Right cardiac atrium (tissue), 5 donors: ENCODE results near the gene BTRC. TPM values are rescaled to one million over a fixed set of nuclear protein-coding genes. Genes with fewer than 3 reads are reported as not detected.
"Not testable (repeated sequence)": the region's sequence is repeated elsewhere in the genome, so short reads cannot be mapped to it uniquely, and the experiment has no call there.

ENCODE experiments used
- ATAC-seq, 2 donors: fragments of 200-7000 bp; cut with Tn5 transposase; one replicate each; pipeline versions ENCODE4 v1.8.0 to v1.9.1; 2020; ENCODE audit warnings: moderate library complexity in 2 of 2, mild to moderate bottlenecking in 1 of 2
- DNase-seq, 3 donors: peaks; one replicate each; pipeline ENCODE4 v3.0.0-alpha.2; 2020
- H3K27ac ChIP-seq: one replicate; pipeline ENCODE4 v1.5.1; 2013; ENCODE audit warnings: mild to moderate bottlenecking, low read length, control low read depth, moderate library complexity
- H3K27me3 ChIP-seq: one replicate; pipeline ENCODE4 v1.6.1; 2013; ENCODE audit not compliant: control insufficient read depth, insufficient read depth
- H3K4me1 ChIP-seq: one replicate; pipeline ENCODE4 v1.6.1; 2013; ENCODE audit warnings: low read length; ENCODE audit not compliant: control insufficient read depth, insufficient read depth
- H3K4me3 ChIP-seq: one replicate; pipeline ENCODE4 v1.5.1; 2013; ENCODE audit warnings: low read length, control low read depth
- H3K9me3 ChIP-seq: one replicate; pipeline ENCODE4 v1.6.1; 2013; ENCODE audit warnings: low read length; ENCODE audit not compliant: control insufficient read depth
- WGBS: extraction: QIAGEN DNeasy Blood & Tissue Kit; methylation state at CpG from one replicate; pipeline ENCODE4 v1.1.7; 2013; 5-methylcytosine and 5-hydroxymethylcytosine counted together
- intact Hi-C, 4 donors: fragments of 100-400 bp; cut with DNase I; formaldehyde crosslinking; loops; one replicate each; pipeline versions ENCODE4 v1.11.0 to v1.14.0; 2022 to 2023
- polyA plus RNA-seq: library from polyadenylated mRNA; stranded (reverse); fragments of 200-250 nt; gene quantifications from one replicate; pipeline ENCODE4 v1.2.3, GENCODE V29; 2013
- total RNA-seq, 4 donors: library from RNA; stranded (reverse); fragmentation: NEBNext Ultra II Directional; extraction: Animal tissue kit (Norgen Biotek cat#: 25700); gene quantifications; one replicate each; pipeline ENCODE4 v1.2.1, GENCODE V29; 2021
- donor health status: healthy with polysubstance abuse.
- donor health status: DM: no; HTN: yes; CAD: no.
- donor health status: DM: no; HTN: no; CAD: no.
- donor health status: DM: no; HTN: yes; CAD: no; lungs with severe emphysema.
- donor health status: DM: yes; HTN: yes; CAD: no.

The BTRC gene
- total and polyA plus RNA-seq, 5 donors = 11.5 to 35.3 (median 30.5) TPM

DNA sequence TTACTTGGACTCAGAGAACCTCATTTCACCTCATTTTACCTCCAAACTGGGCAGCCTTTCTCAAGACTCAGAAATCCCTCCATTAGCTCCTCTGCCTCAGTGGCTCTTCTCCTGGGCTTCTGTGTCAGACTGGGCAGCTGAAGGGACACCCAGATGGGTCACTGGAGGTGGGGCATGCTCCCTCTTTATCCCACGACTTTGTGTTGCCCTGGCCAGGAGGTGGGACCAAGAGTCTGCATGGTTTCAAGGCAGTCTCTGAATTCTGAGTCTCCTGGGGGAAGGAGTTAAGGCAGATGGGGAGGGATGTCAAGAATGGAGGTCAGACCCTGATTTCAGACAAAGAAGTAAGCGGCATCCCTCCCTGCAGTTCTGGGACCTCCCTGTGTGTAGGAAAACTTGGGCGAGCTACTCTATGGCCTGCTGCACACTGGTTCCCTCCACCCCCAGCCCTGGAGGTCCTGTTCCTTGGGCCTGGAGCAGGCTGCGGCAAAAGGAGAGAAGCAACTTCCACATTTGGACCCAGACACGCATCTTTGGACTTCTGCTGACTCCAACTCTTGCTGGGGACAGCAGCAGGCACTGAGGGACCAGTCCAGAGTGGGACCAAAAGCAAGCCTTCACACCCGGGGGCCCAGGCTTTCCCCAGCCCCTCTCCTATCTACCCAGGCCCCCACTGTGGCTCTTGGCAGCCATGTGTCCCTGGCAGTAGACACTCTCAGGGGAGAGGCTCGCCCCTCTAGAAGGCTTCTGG, 223.3 kb downstream of the BTRC start:
- 90% methylated on average over 7 of the region's 7 CpGs for WGBS
- intact Hi-C loops = loop anchor here in 2 of 4 donors (10.0 kb wide), 2 partner anchors 272 to 302 kb away; no protein-coding TSS in a partner anchor
- Histone ChIP-seq H3K9me3 (no peaks in the 10 kb centered on the region), H3K27ac (no peak overlapping the region), H3K4me3 (no peak overlapping the region), H3K27me3 (no peaks in the 10 kb centered on the region), H3K4me1 (no peaks in the 10 kb centered on the region)
- DNase-seq (peak in 1 of 3 donors; percentile 15), ATAC-seq (no peak)

DNA sequence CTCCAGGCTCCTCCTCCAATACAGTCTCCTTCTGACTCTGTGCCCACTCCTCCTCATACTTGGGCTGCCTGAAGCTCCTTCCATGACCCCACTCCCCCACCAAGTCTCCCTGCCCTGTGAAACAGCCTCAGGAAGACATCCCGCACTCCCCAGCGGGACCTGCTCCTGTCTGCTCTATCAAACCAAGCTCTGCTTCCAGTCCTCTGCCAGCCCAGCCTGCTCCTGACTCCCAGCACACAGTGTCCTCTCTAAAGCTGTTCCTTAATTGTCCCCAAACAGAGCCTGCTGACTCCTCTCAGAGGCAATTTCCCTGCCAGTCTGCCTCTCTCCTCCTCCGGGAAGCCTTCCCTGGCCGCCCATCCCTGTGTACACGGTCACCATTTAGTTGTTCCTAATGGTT, 224.2 kb downstream of the BTRC start:
- 91% methylated on average over 5 of the region's 5 CpGs for whole genome bisulfite sequencing
- Histone ChIP-seq H3K4me1 (no peaks in the 10 kb centered on the region), H3K9me3 (no peaks in the 10 kb centered on the region), H3K27me3 (no peaks in the 10 kb centered on the region), H3K27ac (no peak overlapping the region), H3K4me3 (no peak overlapping the region)
- intact Hi-C loops = loop anchor here in 2 of 4 donors (10.0 kb wide), 2 partner anchors 273 to 303 kb away; no protein-coding TSS in a partner anchor
- ATAC-seq = no peak
- DNase-seq = peak in 1 of 3 donors; percentile 12

DNA sequence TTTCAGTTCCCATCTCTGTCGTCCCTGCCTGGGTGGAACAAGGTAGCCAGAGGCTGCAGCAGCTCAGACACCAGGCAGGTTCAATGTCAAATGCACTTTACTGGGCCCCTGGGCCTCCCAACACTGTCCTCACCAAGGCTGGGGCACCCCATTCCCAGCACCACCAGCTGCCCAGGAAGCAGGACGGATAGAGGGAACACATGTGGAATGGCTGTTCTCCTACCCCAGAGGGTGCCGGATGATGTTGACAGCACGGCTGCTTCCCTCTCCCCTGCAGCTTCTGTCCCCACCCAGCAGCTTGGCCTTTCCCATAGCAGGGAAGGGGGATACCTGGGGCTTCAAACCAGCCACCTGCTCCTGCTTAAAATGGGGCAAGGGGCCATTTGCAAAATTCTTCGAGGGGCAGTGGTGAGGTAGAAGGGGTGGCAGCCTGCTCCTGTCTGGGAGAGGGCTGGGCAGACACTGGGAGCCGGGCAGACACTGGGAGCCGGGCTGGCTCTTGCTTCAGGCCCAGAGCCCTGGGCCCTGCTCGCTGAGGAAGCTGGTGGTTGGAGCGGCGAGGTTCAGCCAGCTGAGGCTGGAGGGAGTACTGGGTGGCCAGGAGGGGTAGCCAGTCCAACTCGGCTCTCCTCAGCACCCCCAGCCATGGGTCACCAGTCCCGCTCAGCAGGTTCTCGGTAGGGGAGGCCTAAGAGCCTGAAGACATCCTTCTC, 225.0 kb downstream of the BTRC start:
- Histone ChIP-seq H3K4me1 (no peaks in the 10 kb centered on the region), H3K9me3 (no peaks in the 10 kb centered on the region), H3K4me3 (no peak overlapping the region), H3K27me3 (no peaks in the 10 kb centered on the region), H3K27ac (no peak overlapping the region)
- intact Hi-C loops = loop anchor here in 2 of 4 donors (10.0 kb wide), 2 partner anchors 274 to 304 kb away; no protein-coding TSS in a partner anchor
- 93% methylated on average over 13 of the region's 13 CpGs for WGBS
- DNase-seq = peak in 1 of 3 donors; percentile 44
- no peak for ATAC-seq

DNA sequence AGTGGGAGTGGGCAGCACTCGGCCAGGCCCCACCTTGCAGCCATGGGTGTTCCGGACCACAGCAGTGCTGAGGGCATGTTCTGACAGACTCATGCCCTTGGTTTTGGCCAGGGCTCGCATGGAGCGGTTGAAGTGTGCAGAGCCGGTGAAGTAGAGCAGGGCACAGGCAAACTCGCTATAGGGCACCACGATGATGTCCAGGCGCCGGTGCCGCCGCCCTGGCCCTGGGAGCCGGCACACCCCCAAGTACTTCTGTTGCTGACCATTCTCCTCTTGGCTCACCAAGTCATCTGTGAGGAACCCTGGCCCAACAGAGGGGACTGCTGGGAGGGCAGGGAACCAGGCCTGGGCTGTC, 225.5 kb downstream of the BTRC start:
- WGBS = 98% methylated on average over 12 of the region's 12 CpGs
- intact Hi-C loops = loop anchor here in 2 of 4 donors (10.0 kb wide), 2 partner anchors 275 to 305 kb away; no protein-coding TSS in a partner anchor
- DNase-seq (peak in 1 of 3 donors; percentile 39), ATAC-seq (no peak)
- Histone ChIP-seq H3K4me3 (no peak overlapping the region), H3K27me3 (no peaks in the 10 kb centered on the region), H3K4me1 (no peaks in the 10 kb centered on the region), H3K9me3 (no peaks in the 10 kb centered on the region), H3K27ac (no peak overlapping the region)

DNA sequence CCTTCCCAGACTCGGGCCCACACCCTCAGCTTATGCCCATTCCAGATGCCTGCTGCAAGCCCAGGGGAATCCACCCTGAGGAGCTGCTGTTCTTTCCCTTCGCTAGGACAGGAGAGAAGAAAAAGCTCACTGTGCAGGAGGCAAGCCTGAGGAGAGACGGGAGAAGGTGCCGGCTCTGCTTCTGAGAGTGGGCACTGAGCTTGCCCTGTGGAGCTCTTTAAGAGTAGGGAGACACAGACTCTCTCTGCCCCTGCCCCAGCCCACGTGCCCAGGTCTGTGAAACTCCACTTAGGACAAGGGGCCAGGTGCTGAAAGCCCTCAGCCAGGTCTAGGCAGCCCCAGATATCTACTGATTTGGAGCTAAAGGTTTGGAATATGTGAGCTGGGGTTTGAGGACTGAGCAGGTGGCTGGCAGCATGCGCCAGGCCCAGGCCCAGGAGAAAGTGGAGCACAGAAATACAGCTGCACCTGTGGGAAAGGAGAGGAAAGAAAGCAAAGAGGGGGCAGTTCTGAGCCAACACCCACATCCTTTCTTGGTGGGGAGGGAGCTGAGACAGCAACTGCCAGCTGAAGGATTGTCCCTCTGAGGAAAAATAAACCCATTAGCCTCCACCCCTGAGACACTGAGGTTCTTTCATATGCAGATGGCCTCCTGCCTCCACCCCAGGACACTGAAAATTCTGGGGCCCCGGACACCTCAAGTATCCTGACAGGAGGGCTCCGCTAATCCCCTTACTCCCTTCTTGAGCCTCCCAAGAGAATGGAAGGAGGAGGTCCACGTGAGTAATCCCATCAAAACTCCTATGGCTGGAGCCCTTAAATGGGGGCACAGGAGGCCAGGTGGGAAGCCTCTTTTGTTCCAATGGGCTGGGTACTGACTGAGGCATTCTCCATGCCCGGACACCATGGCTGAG, 226.8 kb downstream of the BTRC start:
- H3K27me3 ChIP-seq = no peaks in the 10 kb centered on the region
- no peak overlapping the region for H3K4me3 ChIP-seq
- intact Hi-C loops = no loop called here
- H3K9me3 ChIP-seq = no peaks in the 10 kb centered on the region
- DNase-seq (peak in 1 of 3 donors; percentile 32), ATAC-seq (no peak)
- H3K4me1 ChIP-seq = no peaks in the 10 kb centered on the region
- H3K27ac ChIP-seq = no peak overlapping the region
- WGBS = 83% methylated on average over 10 of the region's 10 CpGs

DNA sequence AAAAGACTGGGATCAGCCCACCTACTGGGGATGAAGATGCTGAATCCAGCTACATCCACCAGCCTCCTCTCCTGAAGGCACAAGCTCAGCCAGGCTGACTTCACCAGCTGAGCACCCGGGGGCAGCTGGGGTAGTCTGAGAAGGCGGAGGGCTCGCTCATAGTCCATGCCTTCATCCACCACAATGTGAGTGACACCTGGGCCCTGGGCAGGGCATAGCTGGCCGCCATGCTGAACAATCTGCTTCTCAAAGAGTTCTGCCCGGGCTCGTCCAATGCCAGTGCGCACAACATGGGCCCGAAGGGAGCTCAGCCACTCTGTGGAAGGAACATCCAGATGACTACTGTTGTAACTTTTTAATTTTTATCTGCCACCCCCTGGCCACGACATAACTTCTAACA, 231.9 kb downstream of the BTRC start:
- DNase-seq (peak in 1 of 3 donors; percentile 11), ATAC-seq (no peak)
- no peaks in the 10 kb centered on the region for H3K9me3 ChIP-seq
- H3K27me3 ChIP-seq = no peaks in the 10 kb centered on the region
- intact Hi-C loops = no loop called here
- no peak overlapping the region for H3K4me3 ChIP-seq
- H3K4me1 ChIP-seq = peaks cover 4% of the 10 kb centered on the region
- 97% methylated on average over 9 of the region's 9 CpGs for WGBS
- no peak overlapping the region for H3K27ac ChIP-seq

DNA sequence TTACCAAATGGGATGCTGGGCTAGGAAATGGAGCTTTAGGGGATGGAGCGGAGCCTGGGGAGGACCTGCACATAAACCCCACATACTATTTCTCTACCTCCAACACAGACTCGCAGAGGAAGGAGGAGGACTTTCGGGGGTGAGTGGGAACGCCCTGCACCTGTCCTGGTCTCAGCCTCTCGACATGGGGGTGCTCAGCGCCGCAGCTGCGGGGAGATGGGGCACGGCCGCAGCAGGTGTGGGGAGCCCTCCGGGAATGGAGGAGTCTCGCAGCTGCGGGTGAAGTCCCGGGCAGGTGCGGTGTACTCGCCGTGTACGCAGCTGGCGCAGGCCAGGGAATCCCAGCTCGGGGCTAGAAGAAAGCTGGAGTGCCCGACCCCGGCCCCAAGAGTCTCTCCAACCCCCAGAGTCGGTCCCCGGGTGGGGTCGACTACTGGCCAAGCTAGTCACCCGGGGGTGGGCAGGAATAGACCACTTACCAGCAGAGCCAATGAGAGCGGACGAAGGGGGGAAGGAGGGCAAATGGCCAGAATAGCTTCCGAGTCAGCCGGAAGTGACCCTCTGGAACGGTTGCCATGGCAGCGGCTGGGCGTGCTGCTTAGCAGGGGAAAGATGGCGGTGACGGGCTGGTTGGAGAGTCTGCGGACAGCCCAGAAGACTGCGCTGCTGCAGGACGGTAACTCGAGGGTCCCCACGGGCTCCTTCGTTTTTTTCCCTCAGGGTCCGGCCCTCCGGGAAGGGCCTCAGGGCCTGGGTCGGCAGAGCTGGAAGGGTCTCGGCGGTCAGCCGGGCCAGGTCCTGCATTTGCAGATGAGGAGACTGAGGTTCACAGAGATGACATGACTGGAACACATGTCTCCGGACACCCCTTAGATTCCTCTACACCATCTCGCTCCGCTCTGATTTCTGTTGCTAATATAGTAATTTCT, 234.0 kb downstream of the BTRC start, which contains the start of the genes DPCD and POLL:
DPCD (plus strand) TSS at position 597 of the 929 bp plus-strand sequence; CDS start at position 613, 16 bp downstream.
POLL (minus strand) TSS at position 533 of the 929 bp plus-strand sequence. CDS start 897 bp downstream, outside the sequence.
- Histone ChIP-seq H3K9me3 (no peaks in the 10 kb centered on the region), H3K27ac (peak within 1 kb of the TSS; percentile 43)
- under 1% methylated on average over 50 of the region's 50 CpGs for WGBS

DNA sequence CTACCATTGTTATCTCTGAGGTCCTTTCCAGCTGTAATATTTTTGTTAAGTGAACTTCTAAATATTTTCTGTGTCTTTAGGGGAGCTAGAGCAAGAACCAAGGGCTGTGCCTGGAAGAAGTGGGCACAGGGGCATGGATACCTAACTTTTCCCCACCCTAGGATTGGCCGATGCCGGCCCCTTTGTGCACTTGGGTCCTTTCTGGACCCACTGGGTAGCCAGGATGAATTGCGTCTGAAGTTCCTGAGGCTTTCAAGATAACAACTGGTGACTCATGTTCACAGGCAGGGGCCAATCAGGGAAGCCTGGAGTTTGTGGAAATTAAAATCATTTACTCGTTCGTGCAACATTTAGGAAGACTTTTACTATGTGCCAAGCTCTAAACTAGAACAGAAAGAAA, 234.9 kb downstream of the BTRC start:
- DNase-seq (peak in 1 of 3 donors; percentile 18), ATAC-seq (no peak)
- H3K4me3 ChIP-seq = peak overlapping the region; percentile 96
- no peaks in the 10 kb centered on the region for H3K9me3 ChIP-seq
- intact Hi-C loops = no loop called here
- no peaks in the 10 kb centered on the region for H3K27me3 ChIP-seq
- 55% methylated on average over 5 of the region's 5 CpGs for WGBS
- H3K27ac ChIP-seq = no peak overlapping the region
- peaks cover 4% of the 10 kb centered on the region for H3K4me1 ChIP-seq

More for the DNA sequence above, 234.0 kb downstream of the BTRC start, which contains the start of the genes DPCD and POLL:
- ATAC-seq (peak; percentile 97), DNase-seq (peak; percentile 99 to 100 (median 99))
- intact Hi-C loops = no loop called here
- no peaks in the 10 kb centered on the region for H3K27me3 ChIP-seq
- H3K4me1 ChIP-seq = peaks cover 4% of the 10 kb centered on the region
- H3K4me3 ChIP-seq = peak within 1 kb of the TSS; percentile 96

DNA sequence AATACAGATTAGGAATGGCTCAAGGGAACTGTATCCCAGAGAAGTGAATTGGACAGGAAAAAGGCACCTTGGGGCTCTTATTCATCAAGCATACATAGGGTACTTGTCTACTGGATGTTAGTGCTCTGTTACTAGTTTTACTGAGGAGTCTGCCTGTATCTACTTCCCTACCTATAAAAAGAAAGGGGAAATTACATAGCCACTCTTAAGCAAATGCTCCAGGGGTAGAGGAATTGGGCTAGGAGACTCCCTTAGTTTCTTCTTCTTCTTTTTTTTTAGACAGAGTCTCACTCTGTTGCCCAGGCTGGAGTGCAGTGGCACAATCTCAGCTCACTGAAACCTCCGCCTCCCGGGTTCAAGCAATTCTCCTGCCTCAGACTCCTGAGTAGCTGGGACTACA, 239.4 kb downstream of the BTRC start:
- ATAC-seq, H3K27ac ChIP-seq, intact Hi-C loops, H3K4me3 ChIP-seq, H3K27me3 ChIP-seq, H3K9me3 ChIP-seq, H3K4me1 ChIP-seq, DNase-seq: not testable (repeated sequence)
- WGBS = 89% methylated on average over 2 of the region's 2 CpGs
